Sigmoid colon (tissue), 4 donors: ENCODE results near the gene DOCK1.

Experiments
- CTCF ChIP-seq, 4 experiments: fragments of 450-650 bp in 3 of 4; fragments of 200-600 bp in 1 of 4; IDR thresholded peaks; one replicate each; pipeline ENCODE4 v1.5.1; 2016 to 2019; ENCODE audit warnings: antibody characterized with exemption in 4 of 4, mild to moderate bottlenecking in 3 of 4, moderate library complexity in 2 of 4
- EP300 ChIP-seq, 4 donors: sonication (generic); formaldehyde crosslinking; IDR thresholded peaks; one replicate each; pipeline ENCODE4 v1.6.1; 2017; ENCODE audit warnings: antibody characterized with exemption in 4 of 4
- POLR2A ChIP-seq, 2 donors: fragments of 450-650 bp; IDR thresholded peaks; one replicate each; pipeline ENCODE4 v1.6.1; 2016; ENCODE audit warnings: antibody characterized with exemption in 2 of 2, mild to moderate bottlenecking in 2 of 2, moderate library complexity in 2 of 2

DNA sequence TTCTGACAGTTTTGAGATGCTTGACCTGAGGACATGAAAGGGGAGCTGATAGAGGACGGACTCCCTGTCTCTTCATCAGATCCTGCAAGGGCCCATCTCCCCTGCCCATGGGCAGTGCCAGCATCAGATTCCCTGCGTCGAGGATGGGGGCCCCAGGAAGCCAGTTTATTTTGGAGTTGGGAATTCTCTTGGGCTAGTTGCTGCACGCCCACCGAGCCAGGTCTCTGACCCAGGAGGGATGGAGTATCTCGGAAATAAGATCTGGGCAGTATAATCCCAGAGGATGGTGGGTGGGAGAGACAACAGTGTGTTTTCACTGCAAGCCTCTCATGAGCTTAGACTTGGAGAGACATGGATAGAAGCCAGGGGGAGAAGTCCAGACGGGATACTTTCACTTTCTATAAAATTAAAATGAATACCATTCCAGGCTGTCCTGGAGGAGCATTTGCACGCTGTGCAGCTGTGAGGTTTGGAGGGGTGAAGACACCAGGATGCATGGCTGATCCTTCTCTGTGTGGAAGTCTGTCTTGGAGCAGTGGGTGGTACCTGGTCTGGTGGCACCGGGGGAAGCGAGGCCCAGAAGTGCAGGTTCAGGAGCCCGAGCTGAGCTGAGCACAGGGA is 25.8 kb downstream of the DOCK1 start:
- TF ChIP-seq CTCF (IDR thresholded peaks at IDR 0.05) (no peak), EP300 (IDR thresholded peaks at IDR 0.05) (no peak), POLR2A (IDR thresholded peaks at IDR 0.05) (no peak)
